NT2/D1 (cell line): ENCODE results near the gene TMEM131.

Experiments
- DNase-seq: peaks from one replicate; pipeline ENCODE4 v3.0.0-alpha.2; 2011; ENCODE audit warnings: low read depth, low spot score
- H3K27me3 ChIP-seq: 2 replicates; pipeline ENCODE4 v1.6.0; 2011; ENCODE audit warnings: mild to moderate bottlenecking; ENCODE audit not compliant: insufficient read length, insufficient read depth
- H3K36me3 ChIP-seq: 2 replicates; pipeline ENCODE4 v1.6.1; 2011; ENCODE audit warnings: mild to moderate bottlenecking, low read length, mixed read lengths; ENCODE audit not compliant: insufficient read depth, insufficient read length
- H3K4me1 ChIP-seq: 2 replicates; pipeline ENCODE4 v1.5.1; 2011; ENCODE audit not compliant: insufficient read depth, insufficient read length
- H3K4me3 ChIP-seq: 2 replicates; pipeline ENCODE4 v1.5.1; 2011; ENCODE audit warnings: low read depth; ENCODE audit not compliant: insufficient read length
- H3K9ac ChIP-seq: 2 replicates; pipeline ENCODE4 v1.6.0; 2011; ENCODE audit warnings: low read depth; ENCODE audit not compliant: insufficient read length
- H3K9me3 ChIP-seq: 2 replicates; pipeline ENCODE4 v1.5.1; 2011; ENCODE audit warnings: mild to moderate bottlenecking, low read length; ENCODE audit not compliant: insufficient read depth
- SUZ12 ChIP-seq: IDR thresholded peaks from 2 replicates; pipeline ENCODE4 v1.6.1; 2011; ENCODE audit not compliant: insufficient read length, insufficient read depth; ENCODE audit errors: extremely low read depth
- YY1 ChIP-seq: IDR thresholded peaks from 2 replicates; pipeline ENCODE4 v1.6.1; 2011; ENCODE audit not compliant: insufficient read length, insufficient read depth
- ZNF274 ChIP-seq: IDR thresholded peaks from 2 replicates; pipeline ENCODE4 v1.6.1; 2011; ENCODE audit warnings: mild to moderate bottlenecking, low read depth, low read length

TMEM131 gene

GRCh38 chr2:97722227-97722626, 273.5 kb downstream of the TMEM131 start:
- no peaks in the 10 kb centered on the region for H3K27me3 ChIP-seq
- no peak for DNase-seq
- H3K9ac ChIP-seq: no peak overlapping the region
- no peaks in the 10 kb centered on the region for H3K36me3 ChIP-seq
- TF ChIP-seq YY1 (no peak), SUZ12 (no peak), ZNF274 (no peak)
- H3K9me3 ChIP-seq: peaks cover 5% of the 10 kb centered on the region; the same call in 1 of the 2 replicates
- H3K4me3 ChIP-seq: no peak overlapping the region
- H3K4me1 ChIP-seq: no peaks in the 10 kb centered on the region

DNA sequence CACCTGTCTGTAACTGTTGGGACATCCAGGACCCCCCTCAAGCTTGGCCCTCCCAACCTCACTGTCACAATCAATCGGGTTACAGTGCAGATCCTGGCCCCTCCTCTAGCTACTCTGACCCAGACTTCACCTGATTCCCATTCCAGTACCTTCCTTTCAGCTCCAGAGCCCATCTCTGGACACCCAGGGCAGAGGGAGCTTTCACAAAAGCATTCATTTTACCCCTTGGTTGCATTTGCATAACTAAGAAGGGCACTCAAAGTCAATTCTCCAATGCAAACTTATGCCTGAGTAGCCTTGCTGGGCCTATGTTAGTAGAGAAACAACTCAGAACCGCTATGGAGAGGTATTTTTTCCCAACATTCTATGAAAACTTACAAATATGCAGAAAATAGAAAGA, 275.0 kb downstream of the TMEM131 start:
- no peak for TF ChIP-seq ZNF274
- no peak for TF ChIP-seq SUZ12
- no peak for TF ChIP-seq YY1
- Histone ChIP-seq H3K27me3 (no peaks in the 10 kb centered on the region), H3K9ac (no peak overlapping the region), H3K36me3 (no peaks in the 10 kb centered on the region), H3K9me3 (no peaks in the 10 kb centered on the region), H3K4me1 (peaks cover 8% of the 10 kb centered on the region), H3K4me3 (no peak overlapping the region)
- peak; percentile 60 for DNase-seq

- H3K27me3 ChIP-seq: no peaks in the 10 kb centered on the region
- no peaks in the 10 kb centered on the region for H3K9me3 ChIP-seq
- no peaks in the 10 kb centered on the region for H3K36me3 ChIP-seq
- DNase-seq: no peak
- H3K9ac ChIP-seq: no peak overlapping the region
- TF ChIP-seq SUZ12: no peak
- TF ChIP-seq YY1: no peak
- no peak for TF ChIP-seq ZNF274
- peaks cover 16% of the 10 kb centered on the region for H3K4me1 ChIP-seq
- H3K4me3 ChIP-seq: no peak overlapping the region
Observed at GRCh38 chr2:97719362-97720155, 276.2 kb downstream of the TMEM131 start.

- H3K4me3 ChIP-seq: no peak overlapping the region
- TF ChIP-seq YY1: no peak
- TF ChIP-seq ZNF274: no peak
- peaks cover 18% of the 10 kb centered on the region for H3K4me1 ChIP-seq
- H3K9me3 ChIP-seq: no peaks in the 10 kb centered on the region
- DNase-seq: no peak
- no peaks in the 10 kb centered on the region for H3K27me3 ChIP-seq
- H3K9ac ChIP-seq: no peak overlapping the region
- no peaks in the 10 kb centered on the region for H3K36me3 ChIP-seq
Observed at GRCh38 chr2:97718942-97719341, 276.8 kb downstream of the TMEM131 start.

GRCh38 chr2:97718051-97718882, 277.5 kb downstream of the TMEM131 start:
- no peaks in the 10 kb centered on the region for H3K36me3 ChIP-seq

GRCh38 chr2:97717613-97717995, 278.1 kb downstream of the TMEM131 start:
- DNase-seq: no peak
- no peak for TF ChIP-seq SUZ12
- TF ChIP-seq ZNF274: no peak
- TF ChIP-seq YY1: no peak
- Histone ChIP-seq H3K36me3 (no peaks in the 10 kb centered on the region), H3K9ac (no peak overlapping the region), H3K27me3 (no peaks in the 10 kb centered on the region), H3K4me3 (no peak overlapping the region), H3K9me3 (no peaks in the 10 kb centered on the region), H3K4me1 (peaks cover 31% of the 10 kb centered on the region)

More at GRCh38 chr2:97718051-97718882, 277.5 kb downstream of the TMEM131 start:
- no peak overlapping the region for H3K4me3 ChIP-seq
- no peaks in the 10 kb centered on the region for H3K9me3 ChIP-seq
- no peak for DNase-seq
- no peak for TF ChIP-seq ZNF274
- TF ChIP-seq YY1: no peak
- no peak for TF ChIP-seq SUZ12
- H3K9ac ChIP-seq: no peak overlapping the region
- peaks cover 25% of the 10 kb centered on the region for H3K4me1 ChIP-seq
- H3K27me3 ChIP-seq: no peaks in the 10 kb centered on the region

DNA sequence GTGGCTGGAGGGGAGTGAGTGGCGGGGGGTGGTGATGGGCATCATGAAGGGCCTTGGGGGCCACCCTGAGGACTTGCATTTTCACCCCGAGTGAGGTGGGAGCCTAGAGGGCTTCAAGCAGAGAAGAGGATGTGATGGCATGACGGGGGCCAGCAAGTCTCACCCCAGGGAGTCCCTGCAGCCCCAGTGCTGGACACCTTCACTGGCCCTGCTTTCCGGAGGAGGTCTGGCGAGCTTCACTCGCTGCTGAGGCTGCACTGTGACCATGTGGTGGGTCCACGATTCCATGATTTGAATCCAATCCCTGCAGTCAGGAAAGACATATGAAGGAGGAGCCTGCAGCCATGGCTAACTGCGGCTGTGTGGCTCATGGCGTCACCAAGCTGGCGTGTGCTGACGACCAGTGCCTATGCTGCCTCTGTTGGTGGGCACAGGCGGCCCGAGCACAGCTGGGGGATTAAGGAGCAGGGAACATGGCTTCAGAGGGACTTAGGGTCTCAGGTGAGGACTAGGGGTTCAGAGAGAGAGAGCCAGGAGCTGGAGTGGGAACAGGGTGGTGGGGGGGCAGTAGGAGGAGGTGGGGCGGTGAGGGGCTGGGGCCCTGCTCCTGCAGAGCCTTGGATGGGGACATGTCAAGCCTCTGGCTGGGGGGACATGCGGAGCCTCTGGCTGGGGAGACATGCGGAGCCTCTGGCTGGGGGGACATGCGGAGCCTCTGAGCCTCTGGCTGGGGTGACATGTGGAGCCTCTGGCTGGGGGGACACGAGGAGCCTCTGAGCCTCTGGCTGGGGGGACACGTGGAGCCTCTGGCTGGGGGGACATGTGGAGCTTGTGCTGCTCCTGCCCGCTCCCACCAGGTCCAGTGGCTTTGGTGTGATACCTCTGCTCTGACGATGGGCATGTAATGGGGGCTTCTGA, 278.8 kb downstream of the TMEM131 start:
- H3K36me3 ChIP-seq: no peaks in the 10 kb centered on the region
- TF ChIP-seq SUZ12: no peak
- TF ChIP-seq YY1: no peak
- no peak for TF ChIP-seq ZNF274
- peaks cover 32% of the 10 kb centered on the region for H3K4me1 ChIP-seq
- no peaks in the 10 kb centered on the region for H3K27me3 ChIP-seq
- H3K9me3 ChIP-seq: no peaks in the 10 kb centered on the region
- no peak overlapping the region for H3K4me3 ChIP-seq
- DNase-seq: no peak
- H3K9ac ChIP-seq: no peak overlapping the region
